Mammary epithelial cell (primary cell): ENCODE data around the gene TRDMT1.

ENCODE experiments used
- EZH2 ChIP-seq: IDR thresholded peaks from 2 replicates; pipeline ENCODE4 v1.6.1; 2012; ENCODE audit warnings: low read length, inconsistent platforms, borderline replicate concordance
- TF ChIP-seq, protein P1 (sequence below), 2 donors: IDR thresholded peaks in 1 of 2; conservative IDR thresholded peaks in 1 of 2; 2 replicates each; pipeline ENCODE4 v1.5.1; 2011 to 2012; ENCODE audit warnings: inconsistent platforms in 2 of 2, low read length in 2 of 2, mild to moderate bottlenecking in 2 of 2, control low read depth in 1 of 2, low read depth in 1 of 2; ENCODE audit not compliant: insufficient read depth in 1 of 2; ENCODE audit errors: extremely low read depth in 1 of 2

DNA sequence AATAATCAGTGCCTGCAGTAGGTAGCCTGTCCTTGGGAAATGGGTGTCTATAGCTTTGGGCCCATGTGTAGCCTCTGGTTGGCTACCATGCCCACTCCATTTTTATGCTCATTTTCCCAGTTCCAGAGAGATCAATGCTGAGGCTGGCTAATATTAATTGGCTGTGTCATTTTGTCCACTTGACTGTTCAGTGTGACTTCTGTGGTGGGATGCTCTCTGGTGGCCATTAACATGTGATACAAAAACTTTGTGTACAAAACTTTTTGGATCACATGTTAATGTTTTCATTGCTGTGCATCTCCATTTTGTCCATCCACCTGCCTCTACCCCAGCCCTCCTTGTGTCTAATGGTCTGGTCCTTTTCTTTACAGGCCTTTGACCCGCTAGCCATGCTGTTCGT, 49.3 kb upstream of the TRDMT1 start:
- TF ChIP-seq EZH2, result no peak
- TF ChIP-seq, protein P1, sequence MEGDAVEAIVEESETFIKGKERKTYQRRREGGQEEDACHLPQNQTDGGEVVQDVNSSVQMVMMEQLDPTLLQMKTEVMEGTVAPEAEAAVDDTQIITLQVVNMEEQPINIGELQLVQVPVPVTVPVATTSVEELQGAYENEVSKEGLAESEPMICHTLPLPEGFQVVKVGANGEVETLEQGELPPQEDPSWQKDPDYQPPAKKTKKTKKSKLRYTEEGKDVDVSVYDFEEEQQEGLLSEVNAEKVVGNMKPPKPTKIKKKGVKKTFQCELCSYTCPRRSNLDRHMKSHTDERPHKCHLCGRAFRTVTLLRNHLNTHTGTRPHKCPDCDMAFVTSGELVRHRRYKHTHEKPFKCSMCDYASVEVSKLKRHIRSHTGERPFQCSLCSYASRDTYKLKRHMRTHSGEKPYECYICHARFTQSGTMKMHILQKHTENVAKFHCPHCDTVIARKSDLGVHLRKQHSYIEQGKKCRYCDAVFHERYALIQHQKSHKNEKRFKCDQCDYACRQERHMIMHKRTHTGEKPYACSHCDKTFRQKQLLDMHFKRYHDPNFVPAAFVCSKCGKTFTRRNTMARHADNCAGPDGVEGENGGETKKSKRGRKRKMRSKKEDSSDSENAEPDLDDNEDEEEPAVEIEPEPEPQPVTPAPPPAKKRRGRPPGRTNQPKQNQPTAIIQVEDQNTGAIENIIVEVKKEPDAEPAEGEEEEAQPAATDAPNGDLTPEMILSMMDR (conservative IDR thresholded peaks at IDR 0.05 in 1 of 2, IDR thresholded peaks at IDR 0.05 in 1 of 2; ENCODE audit: extremely low read depth in 1 of 2, insufficient read depth in 1 of 2, low read depth in 1 of 2, low read length in 2 of 2), result no peak
